Loucy (cell line): Measurements from ENCODE around the gene PIK3CG.

Experiments used
- CTCF ChIP-seq: fragments of 200-600 bp; sonication (generic); conservative IDR thresholded peaks from 2 replicates; pipeline ENCODE4 v1.5.1; 2014; ENCODE audit warnings: mild to moderate bottlenecking, antibody characterized with exemption, low read length
- EZH2phosphoT487 ChIP-seq: fragments of 200-600 bp; IDR thresholded peaks from 2 replicates; pipeline ENCODE4 v1.6.1; 2018; ENCODE audit warnings: antibody characterized with exemption, mild to moderate bottlenecking, moderate library complexity, borderline replicate concordance

- TF ChIP-seq CTCF, result no peak
- no peak for TF ChIP-seq EZH2phosphoT487
Measured at GRCh38 chr7:106823631-106824030, 41.5 kb upstream of the PIK3CG start.
